Measurements from ENCODE around the gene LRRN3.

LRRN3 gene

DNA sequence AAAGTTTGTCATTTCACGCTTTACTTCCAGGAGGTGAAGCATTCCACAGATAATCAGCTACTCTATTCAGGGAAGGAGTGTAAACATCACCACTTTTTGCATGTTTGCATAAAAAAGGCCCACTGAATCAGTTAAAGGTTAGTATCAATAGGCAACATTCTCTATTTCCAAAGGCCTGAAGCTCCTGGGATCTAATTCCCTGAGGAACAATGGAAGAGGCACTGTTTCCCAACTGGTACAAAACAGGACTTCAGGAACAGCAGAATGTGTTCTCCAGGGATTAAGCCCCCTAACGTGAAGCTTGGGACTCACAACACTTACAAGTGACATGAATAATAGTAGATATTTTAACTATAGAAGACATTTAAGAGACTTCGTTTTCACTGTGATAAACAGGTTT, 6.1 kb downstream of the LRRN3 start:
- DNase-seq (ENCODE audit: low spot score): peak; percentile 65
- Histone ChIP-seq H3K9me3 (replicated peaks in 1 of 2; ENCODE audit: control insufficient read depth in 2 of 2, insufficient read depth in 1 of 2, low read depth in 1 of 2, low read length in 2 of 2) (no peaks in the 10 kb centered on the region), H2BK15ac (ENCODE audit: low read length) (no peak overlapping the region), H2AFZ (ENCODE audit: low read length) (no peak overlapping the region), H2BK5ac (ENCODE audit: low read length) (no peak overlapping the region), H3K4ac (ENCODE audit: low read length) (no peak overlapping the region), H2BK120ac (ENCODE audit: low read depth, low read length) (no peak overlapping the region), H3K4me2 (ENCODE audit: insufficient read depth, low read length, poor library complexity, severe bottlenecking) (no peak overlapping the region), H2AK5ac (ENCODE audit: low read depth, low read length) (no peak overlapping the region), H3K23ac (ENCODE audit: low read depth, low read length, poor library complexity) (no peak overlapping the region), H3K36me3 (replicated peaks in 1 of 2; ENCODE audit: control insufficient read depth in 2 of 2, insufficient read depth in 2 of 2, low read length in 2 of 2) (peaks cover 0 to 20% of the 10 kb centered on the region in 2 donors), H3K14ac (ENCODE audit: low read length) (no peak overlapping the region), H3K27me3 (ENCODE audit: control insufficient read depth in 3 of 3, insufficient read depth in 3 of 3, low read depth in 1 of 3, low read length in 3 of 3) (no peaks in the 10 kb centered on the region), H4K91ac (ENCODE audit: low read depth, low read length, poor library complexity) (no peak overlapping the region), H3K79me1 (ENCODE audit: low read depth, low read length) (no peaks in the 10 kb centered on the region), H3K18ac (ENCODE audit: low read length) (no peak overlapping the region), H3K9ac (ENCODE audit: low read depth, low read length, poor library complexity) (no peak overlapping the region), H3K27ac (replicated peaks; ENCODE audit: low read length) (no peak overlapping the region), H4K8ac (ENCODE audit: low read depth, low read length) (no peak overlapping the region), H2BK12ac (ENCODE audit: low read length) (no peak overlapping the region), H3K4me1 (ENCODE audit: control insufficient read depth in 2 of 2, insufficient read depth in 1 of 2, low read depth in 1 of 2, low read length in 2 of 2) (peaks cover 8 to 32% of the 10 kb centered on the region in 2 donors), H3K4me3 (ENCODE audit: low read length in 2 of 2) (no peak overlapping the region)
- WGBS, 2 donors (ENCODE audit: extremely low coverage in 2 of 2, insufficient read length in 2 of 2, insufficient replicate concordance in 1 of 2): no CpG with 5 or more reads among the region's 3 CpGs

DNA sequence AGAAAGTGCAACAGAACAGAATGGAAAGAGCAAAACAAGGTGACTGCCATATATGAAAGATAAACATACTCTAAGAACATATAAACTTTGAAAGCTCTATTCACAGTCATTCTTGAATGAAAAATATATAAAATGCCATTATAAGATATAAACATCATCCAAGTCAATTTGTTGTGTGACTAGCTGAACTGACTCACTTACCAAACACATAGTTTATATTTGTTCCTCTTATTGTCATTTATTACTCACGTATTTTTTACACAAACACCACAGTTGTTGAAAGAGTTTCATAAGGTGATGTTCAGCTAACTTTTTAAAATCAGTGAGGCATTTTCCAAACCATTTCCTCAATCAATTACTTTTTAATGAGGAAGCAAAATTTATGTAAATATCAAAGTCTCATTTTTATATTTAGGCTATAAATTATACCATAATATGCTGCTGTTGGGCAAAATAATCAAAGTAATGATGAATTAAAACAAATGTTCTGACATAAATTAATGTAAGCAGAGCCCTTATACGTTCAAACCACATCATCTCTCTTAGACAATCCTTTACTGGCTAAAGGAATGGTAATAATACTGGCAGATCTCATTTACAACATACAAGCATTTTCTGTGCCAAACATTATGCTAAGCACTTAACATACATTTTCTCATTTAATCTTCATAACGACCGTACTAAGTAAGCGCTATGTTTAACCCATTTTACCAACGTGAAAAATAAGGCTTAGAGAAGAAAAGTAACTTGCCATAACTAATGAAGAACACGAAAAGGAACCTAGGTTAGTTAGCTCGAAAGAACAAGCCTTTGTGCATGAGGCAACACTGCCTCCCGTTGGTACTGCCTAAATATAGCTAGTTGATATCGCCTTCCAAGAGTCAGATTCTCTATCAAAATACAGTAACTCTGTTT, 7.3 kb downstream of the LRRN3 start:
- Histone ChIP-seq H3K4me1 (ENCODE audit: control insufficient read depth in 2 of 2, insufficient read depth in 1 of 2, low read depth in 1 of 2, low read length in 2 of 2) (peaks cover 6 to 30% of the 10 kb centered on the region in 2 donors), H3K27ac (replicated peaks; ENCODE audit: low read length) (no peak overlapping the region), H3K23ac (ENCODE audit: low read depth, low read length, poor library complexity) (no peak overlapping the region), H3K4ac (ENCODE audit: low read length) (no peak overlapping the region), H3K9me3 (replicated peaks in 1 of 2; ENCODE audit: control insufficient read depth in 2 of 2, insufficient read depth in 1 of 2, low read depth in 1 of 2, low read length in 2 of 2) (no peaks in the 10 kb centered on the region), H3K18ac (ENCODE audit: low read length) (no peak overlapping the region), H4K8ac (ENCODE audit: low read depth, low read length) (no peak overlapping the region), H3K4me2 (ENCODE audit: insufficient read depth, low read length, poor library complexity, severe bottlenecking) (no peak overlapping the region), H3K27me3 (ENCODE audit: control insufficient read depth in 3 of 3, insufficient read depth in 3 of 3, low read depth in 1 of 3, low read length in 3 of 3) (no peaks in the 10 kb centered on the region), H2AK5ac (ENCODE audit: low read depth, low read length) (no peak overlapping the region), H2BK15ac (ENCODE audit: low read length) (no peak overlapping the region), H3K36me3 (replicated peaks in 1 of 2; ENCODE audit: control insufficient read depth in 2 of 2, insufficient read depth in 2 of 2, low read length in 2 of 2) (peaks cover 0 to 20% of the 10 kb centered on the region in 2 donors), H4K91ac (ENCODE audit: low read depth, low read length, poor library complexity) (no peak overlapping the region), H3K4me3 (ENCODE audit: low read length in 2 of 2) (no peak overlapping the region), H2BK5ac (ENCODE audit: low read length) (no peak overlapping the region), H2BK120ac (ENCODE audit: low read depth, low read length) (no peak overlapping the region), H2AFZ (ENCODE audit: low read length) (no peak overlapping the region), H2BK12ac (ENCODE audit: low read length) (no peak overlapping the region), H3K14ac (ENCODE audit: low read length) (no peak overlapping the region), H3K79me1 (ENCODE audit: low read depth, low read length) (no peaks in the 10 kb centered on the region), H3K9ac (ENCODE audit: low read depth, low read length, poor library complexity) (no peak overlapping the region)
- no peak for DNase-seq (ENCODE audit: low spot score)
- WGBS, 2 donors (ENCODE audit: extremely low coverage in 2 of 2, insufficient read length in 2 of 2, insufficient replicate concordance in 1 of 2): no CpG with 5 or more reads among the region's 10 CpGs

DNA sequence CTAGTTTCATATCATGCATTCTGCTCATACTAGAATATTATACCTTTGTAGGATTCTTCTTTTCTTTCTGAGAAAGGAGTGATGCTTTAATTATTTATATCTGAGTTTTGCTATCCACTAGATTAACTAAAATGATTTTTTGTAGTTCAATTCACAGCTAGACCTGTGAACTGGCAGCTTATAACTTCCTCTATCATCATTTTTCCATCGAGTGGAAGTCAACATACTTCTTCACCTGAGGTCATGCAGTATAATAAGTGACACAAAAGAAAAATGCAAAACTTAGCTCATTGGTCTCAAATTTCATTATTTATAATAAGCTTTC, 8.0 kb downstream of the LRRN3 start:
- no CpG with 5 or more reads among the region's 1 CpG for WGBS, 2 donors (ENCODE audit: extremely low coverage in 2 of 2, insufficient read length in 2 of 2, insufficient replicate concordance in 1 of 2)

DNA sequence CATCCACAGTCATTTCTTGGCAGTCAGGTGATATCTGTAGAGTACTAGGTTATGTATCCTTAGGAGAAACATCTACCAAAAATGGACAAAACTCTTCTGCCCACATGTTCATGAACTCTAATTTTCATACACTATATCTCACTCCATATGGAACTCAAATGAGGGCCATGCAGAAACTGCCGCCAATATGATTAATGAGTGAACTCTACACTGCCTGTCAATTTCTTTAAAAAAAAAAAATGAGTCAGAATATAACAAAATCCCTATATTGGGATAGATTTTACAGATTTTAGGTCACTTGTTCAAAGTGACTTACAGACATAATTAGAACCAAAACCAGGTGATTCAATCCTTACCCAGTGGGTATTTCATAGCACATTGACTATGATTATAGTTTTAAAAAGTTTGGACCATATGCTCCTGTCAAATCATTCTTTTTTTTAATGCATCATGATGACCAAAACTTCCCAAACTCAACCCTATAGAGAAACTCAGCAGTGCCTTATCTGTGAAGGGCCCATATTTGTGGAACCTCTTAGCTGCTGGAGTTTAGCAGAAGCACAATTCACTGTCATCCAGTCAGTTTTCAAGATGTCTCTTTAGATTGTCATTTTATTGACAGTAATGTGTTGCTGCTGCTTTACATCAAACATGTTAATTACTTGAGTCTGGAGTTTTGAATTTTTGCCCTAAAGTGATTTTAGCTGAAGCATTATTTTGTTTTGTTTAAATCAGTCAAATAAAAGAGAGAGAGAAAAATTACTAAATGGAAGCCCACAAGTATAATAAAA, 11.1 kb downstream of the LRRN3 start:
- no peak overlapping the region for H4K91ac ChIP-seq (ENCODE audit: low read depth, low read length, poor library complexity)
- H2BK5ac ChIP-seq (ENCODE audit: low read length): no peak overlapping the region
- no peak overlapping the region for H2BK120ac ChIP-seq (ENCODE audit: low read depth, low read length)
- no peaks in the 10 kb centered on the region for H3K79me1 ChIP-seq (ENCODE audit: low read depth, low read length)
- H3K9ac ChIP-seq (ENCODE audit: low read depth, low read length, poor library complexity): no peak overlapping the region
- H3K18ac ChIP-seq (ENCODE audit: low read length): no peak overlapping the region
- H2AK5ac ChIP-seq (ENCODE audit: low read depth, low read length): no peak overlapping the region
- H3K9me3 ChIP-seq (replicated peaks in 1 of 2; ENCODE audit: control insufficient read depth in 2 of 2, insufficient read depth in 1 of 2, low read depth in 1 of 2, low read length in 2 of 2): no peaks in the 10 kb centered on the region
- H2BK12ac ChIP-seq (ENCODE audit: low read length): no peak overlapping the region
- H3K4me1 ChIP-seq (ENCODE audit: control insufficient read depth in 2 of 2, insufficient read depth in 1 of 2, low read depth in 1 of 2, low read length in 2 of 2): peaks cover 0 to 19% of the 10 kb centered on the region in 2 donors
- no peak overlapping the region for H2BK15ac ChIP-seq (ENCODE audit: low read length)
- H3K4me3 ChIP-seq (ENCODE audit: low read length in 2 of 2): no peak overlapping the region
- H3K27ac ChIP-seq (replicated peaks; ENCODE audit: low read length): no peak overlapping the region
- H3K4ac ChIP-seq (ENCODE audit: low read length): no peak overlapping the region
- H3K14ac ChIP-seq (ENCODE audit: low read length): no peak overlapping the region
- no CpG with 5 or more reads among the region's 1 CpG for WGBS, 2 donors (ENCODE audit: extremely low coverage in 2 of 2, insufficient read length in 2 of 2, insufficient replicate concordance in 1 of 2)
- no peak overlapping the region for H4K8ac ChIP-seq (ENCODE audit: low read depth, low read length)
- no peak overlapping the region for H3K4me2 ChIP-seq (ENCODE audit: insufficient read depth, low read length, poor library complexity, severe bottlenecking)
- no peak overlapping the region for H3K23ac ChIP-seq (ENCODE audit: low read depth, low read length, poor library complexity)
- no peaks in the 10 kb centered on the region for H3K27me3 ChIP-seq (ENCODE audit: control insufficient read depth in 3 of 3, insufficient read depth in 3 of 3, low read depth in 1 of 3, low read length in 3 of 3)
- no peak overlapping the region for H2AFZ ChIP-seq (ENCODE audit: low read length)
- H3K36me3 ChIP-seq (replicated peaks in 1 of 2; ENCODE audit: control insufficient read depth in 2 of 2, insufficient read depth in 2 of 2, low read length in 2 of 2): peaks cover 0 to 20% of the 10 kb centered on the region in 2 donors
- DNase-seq (ENCODE audit: low spot score): no peak

More for the DNA sequence above, 8.0 kb downstream of the LRRN3 start:
- no peak for DNase-seq (ENCODE audit: low spot score)
- Histone ChIP-seq H3K9me3 (replicated peaks in 1 of 2; ENCODE audit: control insufficient read depth in 2 of 2, insufficient read depth in 1 of 2, low read depth in 1 of 2, low read length in 2 of 2) (no peaks in the 10 kb centered on the region), H3K4ac (ENCODE audit: low read length) (no peak overlapping the region), H3K4me1 (ENCODE audit: control insufficient read depth in 2 of 2, insufficient read depth in 1 of 2, low read depth in 1 of 2, low read length in 2 of 2) (peaks cover 1 to 25% of the 10 kb centered on the region in 2 donors), H3K27me3 (ENCODE audit: control insufficient read depth in 3 of 3, insufficient read depth in 3 of 3, low read depth in 1 of 3, low read length in 3 of 3) (no peaks in the 10 kb centered on the region), H3K4me3 (ENCODE audit: low read length in 2 of 2) (no peak overlapping the region), H2AFZ (ENCODE audit: low read length) (no peak overlapping the region), H3K14ac (ENCODE audit: low read length) (no peak overlapping the region), H3K18ac (ENCODE audit: low read length) (no peak overlapping the region), H2AK5ac (ENCODE audit: low read depth, low read length) (no peak overlapping the region), H4K8ac (ENCODE audit: low read depth, low read length) (no peak overlapping the region), H2BK5ac (ENCODE audit: low read length) (no peak overlapping the region), H3K79me1 (ENCODE audit: low read depth, low read length) (no peaks in the 10 kb centered on the region), H3K27ac (replicated peaks; ENCODE audit: low read length) (no peak overlapping the region), H3K9ac (ENCODE audit: low read depth, low read length, poor library complexity) (no peak overlapping the region), H3K23ac (ENCODE audit: low read depth, low read length, poor library complexity) (no peak overlapping the region), H2BK120ac (ENCODE audit: low read depth, low read length) (no peak overlapping the region), H4K91ac (ENCODE audit: low read depth, low read length, poor library complexity) (no peak overlapping the region), H3K4me2 (ENCODE audit: insufficient read depth, low read length, poor library complexity, severe bottlenecking) (no peak overlapping the region), H2BK15ac (ENCODE audit: low read length) (no peak overlapping the region), H2BK12ac (ENCODE audit: low read length) (no peak overlapping the region), H3K36me3 (replicated peaks in 1 of 2; ENCODE audit: control insufficient read depth in 2 of 2, insufficient read depth in 2 of 2, low read length in 2 of 2) (peaks cover 0 to 20% of the 10 kb centered on the region in 2 donors)
